Kidney glomerular epithelial cell (primary cell): ENCODE results near the gene CTNNA3.

Experiments
- DNase-seq: peaks from one replicate; lab custom pipeline; 2025; lab: John Stamatoyannopoulos, UW

Gene CTNNA3

DNA sequence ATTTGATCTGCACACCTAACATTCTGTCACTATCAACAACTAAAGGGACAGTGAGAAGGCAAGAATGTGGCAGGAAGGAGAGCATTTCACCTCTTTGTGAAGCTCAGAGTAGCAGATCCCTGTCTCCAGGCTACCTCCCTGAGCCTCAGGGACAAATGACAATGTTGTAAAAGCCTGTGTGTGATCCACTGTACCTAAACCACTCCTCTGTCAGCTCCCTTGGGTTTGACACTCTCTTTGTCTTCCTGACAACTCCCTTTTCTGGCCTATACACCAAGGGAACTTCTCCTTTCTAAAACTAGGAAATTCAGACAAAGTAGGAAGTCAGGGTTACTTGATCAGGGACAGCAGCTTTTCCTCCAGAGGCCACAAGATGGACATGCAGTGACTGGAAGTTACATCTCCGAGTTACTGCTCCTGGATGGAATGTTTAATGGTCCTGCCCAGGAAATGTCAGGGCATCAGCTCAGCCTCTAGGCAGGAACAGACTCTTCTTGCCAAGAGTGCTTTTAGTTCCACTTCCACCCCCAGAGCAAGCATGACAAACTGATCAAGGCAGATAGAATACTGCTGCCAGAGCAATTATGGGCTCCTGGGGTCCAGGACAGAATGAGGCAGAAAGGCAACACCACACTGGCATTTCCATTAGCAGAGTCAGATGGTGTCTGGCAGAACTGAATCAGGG, 1784.7 kb downstream of the CTNNA3 start:
- no peak for DNase-seq

DNA sequence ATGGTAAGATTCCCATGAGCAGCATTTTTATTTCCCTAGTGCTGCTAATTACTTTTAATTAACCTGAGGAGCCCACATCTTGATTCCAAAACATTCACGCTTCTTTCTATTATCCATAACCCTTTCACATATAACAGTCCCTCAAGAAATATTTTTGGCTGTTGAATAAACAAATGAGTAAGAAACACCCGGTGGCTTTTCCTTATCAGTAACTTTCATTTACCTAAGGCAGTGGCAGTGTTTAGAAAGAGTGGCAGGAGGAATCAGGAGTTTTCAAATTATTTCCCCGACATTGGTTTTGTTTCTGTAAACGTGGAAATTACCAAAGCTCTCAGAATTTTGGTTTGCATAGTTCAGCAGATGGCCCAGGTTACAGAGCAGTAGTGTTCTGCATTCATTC, 1785.8 kb downstream of the CTNNA3 start:
- no peak for DNase-seq

- no peak for DNase-seq
These were observed 1788.7 kb downstream of the CTNNA3 start for GRCh38 chr10:65907199-65907712.

DNA sequence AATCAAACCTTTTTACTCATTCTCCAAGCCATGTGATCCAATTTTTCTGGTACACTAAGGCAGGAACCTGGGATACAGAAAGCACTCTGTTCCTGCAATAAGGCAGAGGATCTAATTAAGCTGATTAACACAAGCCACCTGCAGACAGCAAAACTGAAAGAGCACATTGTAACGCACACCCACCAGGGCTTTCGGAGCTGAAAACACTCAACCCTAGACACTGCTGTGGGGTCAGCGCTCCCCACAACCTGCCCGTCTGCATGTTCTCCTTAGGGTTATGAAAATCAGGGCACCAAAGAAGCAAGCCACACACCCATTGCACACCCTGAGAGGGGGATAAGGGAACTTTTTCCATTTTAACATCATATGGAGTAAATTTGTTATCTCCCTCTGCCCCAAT, 1792.4 kb downstream of the CTNNA3 start:
- DNase-seq, result no peak

DNA sequence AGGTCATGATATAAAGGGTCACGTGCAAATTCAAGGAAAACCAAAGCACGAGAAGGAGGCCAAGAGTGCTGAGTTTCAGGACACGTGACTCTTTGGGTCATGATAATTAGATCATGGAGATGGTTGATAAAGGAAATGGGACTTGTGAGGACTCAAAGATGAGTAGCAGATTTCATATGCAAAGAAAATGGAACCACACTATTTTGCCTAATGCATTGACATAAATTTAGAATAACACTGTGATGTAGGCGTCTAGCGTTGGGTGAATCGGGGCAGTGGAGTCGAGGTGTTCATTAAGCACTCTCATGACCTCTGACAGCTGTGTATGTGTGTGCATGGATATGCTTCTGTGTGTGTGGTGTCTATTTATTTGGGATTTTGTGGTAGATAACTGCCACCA, 1795.7 kb downstream of the CTNNA3 start:
- no peak for DNase-seq

- DNase-seq, result no peak
These were observed 1797.9 kb downstream of the CTNNA3 start for GRCh38 chr10:65898055-65898454.

DNA sequence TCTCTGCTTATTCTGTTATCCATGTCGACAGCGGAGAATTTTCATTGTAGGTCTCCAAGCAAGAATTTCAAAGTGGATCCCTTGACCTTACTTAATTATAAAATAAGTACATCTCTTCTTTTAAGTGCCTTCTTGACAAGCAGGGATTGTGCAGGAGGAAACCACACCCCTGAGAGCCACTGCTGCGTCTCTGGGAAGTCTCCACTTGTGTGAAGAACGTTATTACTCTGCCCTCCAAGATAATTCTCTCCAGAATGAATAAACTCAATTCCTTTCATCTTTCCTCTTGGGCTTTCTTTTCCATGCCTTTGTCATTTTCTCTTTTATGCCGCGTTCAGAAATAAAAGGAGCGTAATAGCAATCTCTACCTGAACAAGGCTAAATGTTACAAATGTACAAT, 1801.0 kb downstream of the CTNNA3 start:
- no peak for DNase-seq

DNA sequence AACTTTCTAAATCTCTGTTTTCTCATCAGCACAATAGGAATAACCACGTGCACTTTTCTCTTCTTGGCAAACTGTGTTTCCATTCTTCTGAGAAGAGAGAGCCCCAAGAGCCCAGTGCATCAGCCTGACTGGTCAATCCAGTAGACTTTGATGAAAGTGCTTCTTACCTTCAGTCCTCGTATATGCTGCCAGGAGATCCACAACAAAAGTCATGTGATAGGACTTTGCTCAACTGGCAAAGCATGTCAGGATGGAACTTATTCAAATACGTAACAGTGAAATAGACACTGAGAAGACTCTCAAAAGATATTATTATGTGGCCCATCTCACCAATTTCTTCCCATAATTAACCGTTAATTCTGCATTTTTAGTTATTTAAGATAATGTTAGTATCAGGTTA, 1801.6 kb downstream of the CTNNA3 start:
- no peak for DNase-seq

DNA sequence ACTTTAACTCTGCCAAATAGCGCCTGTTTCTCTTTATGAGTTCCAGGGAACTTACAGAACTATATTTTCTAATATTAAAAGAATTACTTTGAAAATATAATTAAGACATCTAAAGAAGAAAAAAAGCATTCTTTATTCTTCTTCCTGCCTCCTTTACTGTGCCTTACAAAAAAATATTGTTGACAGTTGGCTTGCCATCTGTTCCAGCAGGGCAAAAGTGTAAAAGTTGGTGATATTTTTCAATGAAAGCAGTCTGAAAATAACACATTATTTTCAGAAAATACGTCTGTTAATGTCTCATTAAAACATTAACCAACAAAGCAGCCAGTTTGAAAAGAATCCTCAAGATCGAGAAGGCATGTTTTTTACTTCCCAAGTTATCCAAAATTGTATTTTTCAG, 1802.3 kb downstream of the CTNNA3 start:
- no peak for DNase-seq

GRCh38 chr10:65892284-65892683, 1803.7 kb downstream of the CTNNA3 start:
- no peak for DNase-seq

DNA sequence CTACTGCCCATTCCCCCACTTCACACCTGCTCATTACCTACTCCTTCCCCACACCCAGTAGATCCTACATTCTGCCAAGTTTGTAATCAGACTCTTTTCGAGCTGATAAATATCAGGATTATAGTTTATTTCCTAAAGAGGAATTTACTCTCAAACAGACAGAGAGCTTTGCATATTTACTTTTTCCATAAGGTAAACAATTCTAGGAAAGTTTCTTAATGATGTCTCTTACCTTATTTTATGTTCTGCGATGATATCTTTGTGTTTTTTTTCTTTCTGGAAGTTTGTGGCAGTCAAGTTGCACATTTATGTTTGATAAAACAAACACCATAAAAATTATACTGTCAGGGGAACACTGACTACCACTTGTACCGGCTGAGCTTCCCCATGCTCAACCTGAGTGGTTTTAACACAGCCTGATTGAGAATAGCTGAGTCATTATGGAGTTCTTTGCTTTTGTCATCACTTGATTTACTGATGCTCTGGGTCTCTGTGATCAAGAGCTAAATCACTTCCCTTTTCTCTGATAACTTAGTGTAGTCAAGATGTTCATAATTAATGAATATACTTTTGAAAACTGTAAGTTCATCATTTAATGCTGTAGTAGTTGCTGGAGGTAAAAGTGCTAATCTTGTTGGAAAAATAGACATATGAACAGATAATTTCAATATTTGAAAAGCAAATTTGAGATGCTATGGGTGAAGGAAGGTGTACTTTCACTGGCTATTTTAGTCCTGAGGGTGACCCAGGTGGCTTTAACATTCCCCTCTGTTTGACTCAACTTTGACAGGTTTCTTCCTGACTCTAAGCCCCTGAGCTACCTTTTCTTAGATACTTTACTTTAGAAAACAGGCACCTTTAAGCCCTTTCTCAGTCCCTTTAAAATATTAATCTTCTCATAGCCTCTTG, 1804.7 kb downstream of the CTNNA3 start:
- DNase-seq, result no peak

DNA sequence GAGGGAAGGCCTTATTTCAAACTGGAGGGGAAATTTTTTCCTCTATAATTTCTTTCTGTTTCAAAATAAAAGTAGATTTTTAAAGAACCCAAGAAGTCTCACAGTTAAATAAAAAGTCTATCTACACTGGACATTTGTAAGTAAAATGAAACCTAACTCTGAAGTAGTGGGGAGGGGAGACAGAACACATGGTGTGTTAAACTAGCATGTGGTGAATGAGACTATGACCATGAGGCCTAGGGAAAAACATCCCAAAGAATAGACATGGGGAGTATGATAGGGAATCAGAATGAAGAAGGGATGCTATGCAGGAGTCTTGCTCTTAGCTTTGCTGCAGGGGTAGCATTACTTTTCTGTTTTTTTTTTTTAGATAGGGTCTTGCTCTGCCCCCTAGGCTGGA, 1831.5 kb downstream of the CTNNA3 start:
- no peak for DNase-seq

- DNase-seq, result no peak
These were observed 1832.0 kb downstream of the CTNNA3 start for GRCh38 chr10:65864036-65864435.
